ENCODE results near the gene PRPF31.

DNA sequence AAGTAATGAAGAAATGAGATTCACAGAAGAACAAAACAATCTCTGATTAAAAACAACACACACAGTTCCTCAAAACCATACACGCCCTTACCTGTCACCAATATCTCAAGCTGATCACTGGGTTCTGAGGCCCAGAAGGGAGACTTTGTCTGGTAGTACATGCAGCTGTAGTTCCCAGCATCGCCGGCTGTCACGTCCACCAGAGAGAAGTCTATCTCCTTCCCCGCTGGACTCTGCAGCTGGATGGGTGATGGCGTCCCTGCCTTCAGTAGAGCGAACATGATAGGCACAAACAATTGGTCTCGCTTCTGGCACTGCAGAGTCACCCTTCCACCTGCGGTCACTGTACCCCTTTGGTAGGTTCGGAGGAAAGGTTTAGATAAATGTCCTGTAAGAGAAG is 41.7 kb upstream of the PRPF31 start:
- TF ChIP-seq, protein P1, sequence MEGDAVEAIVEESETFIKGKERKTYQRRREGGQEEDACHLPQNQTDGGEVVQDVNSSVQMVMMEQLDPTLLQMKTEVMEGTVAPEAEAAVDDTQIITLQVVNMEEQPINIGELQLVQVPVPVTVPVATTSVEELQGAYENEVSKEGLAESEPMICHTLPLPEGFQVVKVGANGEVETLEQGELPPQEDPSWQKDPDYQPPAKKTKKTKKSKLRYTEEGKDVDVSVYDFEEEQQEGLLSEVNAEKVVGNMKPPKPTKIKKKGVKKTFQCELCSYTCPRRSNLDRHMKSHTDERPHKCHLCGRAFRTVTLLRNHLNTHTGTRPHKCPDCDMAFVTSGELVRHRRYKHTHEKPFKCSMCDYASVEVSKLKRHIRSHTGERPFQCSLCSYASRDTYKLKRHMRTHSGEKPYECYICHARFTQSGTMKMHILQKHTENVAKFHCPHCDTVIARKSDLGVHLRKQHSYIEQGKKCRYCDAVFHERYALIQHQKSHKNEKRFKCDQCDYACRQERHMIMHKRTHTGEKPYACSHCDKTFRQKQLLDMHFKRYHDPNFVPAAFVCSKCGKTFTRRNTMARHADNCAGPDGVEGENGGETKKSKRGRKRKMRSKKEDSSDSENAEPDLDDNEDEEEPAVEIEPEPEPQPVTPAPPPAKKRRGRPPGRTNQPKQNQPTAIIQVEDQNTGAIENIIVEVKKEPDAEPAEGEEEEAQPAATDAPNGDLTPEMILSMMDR (conservative IDR thresholded peaks at IDR 0.05 in 1 of 2, IDR thresholded peaks at IDR 0.05 in 1 of 2; ENCODE audit: extremely low read depth in 1 of 2, insufficient read depth in 1 of 2, low read depth in 1 of 2, low read length in 2 of 2): no peak
- no peak for TF ChIP-seq EZH2 (IDR thresholded peaks at IDR 0.05; ENCODE audit: borderline replicate concordance, low read length)
